IMR-90 (cell line): Measurements from ENCODE around the gene PAK5. TPM values are rescaled to one million over a fixed set of nuclear protein-coding genes. Genes with fewer than 3 reads are reported as not detected.

Source experiments
- ATAC-seq: fragments of 200-7000 bp; cut with Tn5 transposase; 2 replicates; pipeline ENCODE4 v1.9.1; 2020; ENCODE audit warnings: low read depth, mild to moderate bottlenecking, moderate library complexity
- BruUV-seq: library from RNA; stranded (reverse); fragments of 400-500 nt; replicated peaks from 2 replicates; lab custom pipeline; 2021; lab: Mats Ljungman, UMichigan
- CTCF ChIA-PET: fragments of 300-600 bp; formaldehyde crosslinking; extraction: SDS; loops from one replicate; lab custom pipeline; 2021; ENCODE audit warnings: antibody characterized with exemption; lab: Yijun Ruan, JAX
- POLR2A ChIA-PET: fragments of 300-600 bp; sonication (Branson Sonifier 250); formaldehyde crosslinking; loops from one replicate; lab custom pipeline; 2022; ENCODE audit warnings: antibody characterized with exemption; ENCODE audit not compliant: unreplicated experiment; lab: Charles Lee
- DNase-seq: peaks from one replicate; pipeline ENCODE4 v3.0.0; 2013
- H2AFZ ChIP-seq: replicated peaks from 2 replicates; pipeline ENCODE3; 2013; ENCODE audit warnings: low read length, mild to moderate bottlenecking; ENCODE audit not compliant: poor library complexity
- H2AK5ac ChIP-seq: 2 replicates; pipeline ENCODE4 v1.6.1; 2013; ENCODE audit warnings: low read depth, low read length, inconsistent platforms
- H2AK9ac ChIP-seq: replicated peaks from 2 replicates; pipeline ENCODE3; 2013; ENCODE audit warnings: mild to moderate bottlenecking, low read depth, low read length, moderate library complexity; ENCODE audit not compliant: poor library complexity
- H2BK120ac ChIP-seq: 2 replicates; pipeline ENCODE4 v1.6.1; 2013; ENCODE audit warnings: low read depth, low read length, inconsistent platforms
- H2BK15ac ChIP-seq: 3 replicates; pipeline ENCODE4 v1.6.1; 2013; ENCODE audit warnings: low read depth, low read length, inconsistent platforms
- H2BK20ac ChIP-seq: 2 replicates; pipeline ENCODE4 v1.6.1; 2013; ENCODE audit warnings: low read depth, mild to moderate bottlenecking, inconsistent platforms, low read length, moderate library complexity
- H2BK5ac ChIP-seq: 2 replicates; pipeline ENCODE4 v1.6.1; 2013; ENCODE audit warnings: mild to moderate bottlenecking, low read depth, low read length, inconsistent platforms; ENCODE audit not compliant: poor library complexity, severe bottlenecking
- H3K14ac ChIP-seq: replicated peaks from 2 replicates; pipeline ENCODE4 v1.6.1; 2013; ENCODE audit warnings: low read depth, low read length, inconsistent platforms
- H3K18ac ChIP-seq: 2 replicates; pipeline ENCODE4 v1.6.1; 2013; ENCODE audit warnings: low read depth, low read length, control low read depth
- H3K23ac ChIP-seq: 2 replicates; pipeline ENCODE4 v1.6.1; 2013; ENCODE audit warnings: low read depth, low read length, inconsistent platforms
- H3K27ac ChIP-seq: 2 replicates; pipeline ENCODE4 v1.5.1; 2013; ENCODE audit warnings: mild to moderate bottlenecking, control low read depth, low read length; ENCODE audit not compliant: insufficient read depth
- H3K27me3 ChIP-seq: 2 replicates; pipeline ENCODE4 v1.6.1; 2013; ENCODE audit warnings: low read length; ENCODE audit not compliant: control insufficient read depth, insufficient read depth
- H3K36me3 ChIP-seq: 2 replicates; pipeline ENCODE4 v1.6.1; 2013; ENCODE audit warnings: low read length, mixed read lengths; ENCODE audit not compliant: control insufficient read depth, insufficient read depth
- H3K4ac ChIP-seq: 2 replicates; pipeline ENCODE4 v1.6.1; 2013; ENCODE audit warnings: low read depth, low read length, inconsistent platforms
- H3K4me1 ChIP-seq: 2 replicates; pipeline ENCODE4 v1.6.1; 2013; ENCODE audit warnings: low read length, mixed read lengths; ENCODE audit not compliant: control insufficient read depth, insufficient read depth
- H3K4me2 ChIP-seq: 2 replicates; pipeline ENCODE4 v1.6.1; 2013; ENCODE audit warnings: low read depth, mild to moderate bottlenecking, control low read depth, low read length, moderate library complexity
- H3K4me3 ChIP-seq: 2 replicates; pipeline ENCODE4 v1.5.1; 2013; ENCODE audit warnings: low read depth, mild to moderate bottlenecking, control low read depth, low read length, moderate library complexity; ENCODE audit not compliant: insufficient read depth
- H3K56ac ChIP-seq: 2 replicates; pipeline ENCODE4 v1.6.1; 2013; ENCODE audit warnings: low read length, inconsistent platforms; ENCODE audit not compliant: insufficient read depth; ENCODE audit errors: extremely low read depth
- H3K79me1 ChIP-seq, 2 experiments: 2 replicates each; pipeline ENCODE4 v1.6.1; 2013; ENCODE audit warnings: low read length in 2 of 2, inconsistent platforms in 1 of 2, low read depth in 1 of 2
- H3K9ac ChIP-seq: 2 replicates; pipeline ENCODE4 v1.6.1; 2013; ENCODE audit warnings: low read depth, low read length, control low read depth
- H3K9me1 ChIP-seq: 2 replicates; pipeline ENCODE4 v1.6.1; 2013; ENCODE audit warnings: low read length, inconsistent platforms; ENCODE audit not compliant: insufficient read depth
- H3K9me3 ChIP-seq: 2 replicates; pipeline ENCODE4 v1.6.1; 2013; ENCODE audit warnings: low read length; ENCODE audit not compliant: control insufficient read depth, insufficient read depth
- H4K20me1 ChIP-seq: 2 replicates; pipeline ENCODE4 v1.6.1; 2013; ENCODE audit warnings: low read length, inconsistent platforms; ENCODE audit not compliant: insufficient read depth
- H4K5ac ChIP-seq: 2 replicates; pipeline ENCODE4 v1.6.1; 2013; ENCODE audit warnings: mild to moderate bottlenecking, low read depth, low read length, control low read depth
- H4K8ac ChIP-seq, 2 experiments: 2 replicates each; pipeline ENCODE4 v1.6.1; 2013; ENCODE audit warnings: low read depth in 2 of 2, low read length in 2 of 2, control low read depth in 1 of 2, inconsistent platforms in 1 of 2
- H4K91ac ChIP-seq: 2 replicates; pipeline ENCODE4 v1.6.1; 2013; ENCODE audit warnings: low read depth, low read length, inconsistent platforms; ENCODE audit not compliant: insufficient read depth
- MXI1 ChIP-seq: IDR thresholded peaks from 2 replicates; pipeline ENCODE4 v1.6.1; 2012; ENCODE audit warnings: low read depth, mild to moderate bottlenecking, low read length, moderate library complexity, borderline replicate concordance
- RAD21 ChIP-seq: IDR thresholded peaks from 2 replicates; pipeline ENCODE4 v1.6.1; 2012; ENCODE audit warnings: low read length, improper control_type of control experiment
- RFX5 ChIP-seq: IDR thresholded peaks from 2 replicates; pipeline ENCODE4 v1.8.0; 2012; ENCODE audit warnings: low read depth, mild to moderate bottlenecking, low read length, moderate library complexity
- WGBS, 2 experiments: methylation state at CpG; one replicate each; pipeline versions ENCODE4 v1.1.5 to v1.1.7; 2013; ENCODE audit warnings: missing lambda C conversion rate in 2 of 2; ENCODE audit not compliant: insufficient read length in 1 of 2; ENCODE audit errors: extremely low coverage in 2 of 2; 5-methylcytosine and 5-hydroxymethylcytosine counted together
- dilution Hi-C: fragments of 300-500 bp; cut with HindIII; formaldehyde crosslinking; loops from one replicate; pipeline ENCODE4 v1.14.3; 2018; ENCODE audit warnings: low sequenced_read_pairs; ENCODE audit not compliant: unreplicated experiment
- in situ Hi-C: fragments of 300-500 bp; cut with MboI; formaldehyde crosslinking; loops from 3 replicates; pipeline ENCODE4 v1.14.3; 2019; ENCODE audit warnings: low sequenced_read_pairs, inconsistent platforms, mixed read lengths
- intact Hi-C: fragments of 100-400 bp; cut with micrococcal nuclease; formaldehyde crosslinking; loops from 2 replicates; pipeline ENCODE4 v1.10.0; 2022
- polyA plus RNA-seq, 3 experiments: library from polyadenylated mRNA; depleted of rRNA; stranded (reverse); fragments of >200 nt; gene quantifications; 2 replicates each; pipeline ENCODE4 v1.2.3, GENCODE V29; 2012; ENCODE audit warnings: low replicate concordance in 1 of 3
- total RNA-seq: library from RNA; depleted of rRNA; stranded (reverse); fragments of >200 nt; gene quantifications from 2 replicates; pipeline ENCODE4 v1.2.3, GENCODE V29; 2012

The PAK5 gene
- total and polyA plus RNA-seq, 2 of the 4 experiments (the other 2 are of a cell fraction): not detected

DNA sequence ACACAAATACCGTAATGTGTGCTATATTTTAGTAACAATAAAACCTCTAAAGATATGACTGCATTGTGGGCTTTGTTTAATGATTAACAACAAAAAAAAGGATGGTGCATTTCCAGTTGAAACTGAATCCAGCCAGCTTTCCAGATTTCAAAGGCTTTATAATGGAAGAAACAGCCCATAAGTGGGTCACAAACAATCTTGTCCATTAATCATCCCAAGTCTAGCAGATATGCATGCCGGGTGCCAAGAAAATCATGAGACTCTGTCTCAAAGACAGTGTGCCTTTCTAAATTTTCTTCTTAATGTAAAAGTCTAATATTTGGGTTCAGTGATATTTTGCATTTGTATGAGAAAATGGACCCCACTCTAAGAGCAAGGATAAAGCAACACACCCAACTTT lies 345.1 kb downstream of the PAK5 start:
- no peak overlapping the region for H2BK5ac ChIP-seq
- no peak overlapping the region for H2BK15ac ChIP-seq
- H4K5ac ChIP-seq: no peak overlapping the region
- no peaks in the 10 kb centered on the region for H3K9me3 ChIP-seq
- no peak overlapping the region for H3K4me2 ChIP-seq
- H2BK20ac ChIP-seq: no peak overlapping the region
- H3K9me1 ChIP-seq: no peaks in the 10 kb centered on the region
- no peaks in the 10 kb centered on the region for H3K4me1 ChIP-seq
- H3K4ac ChIP-seq: no peak overlapping the region
- no peak overlapping the region for H3K18ac ChIP-seq
- no TSS peak for BruUV-seq
- no peak overlapping the region for H3K9ac ChIP-seq
- no CpG with 5 or more reads among the region's 2 CpGs for WGBS, 2 experiments
- H4K8ac ChIP-seq: no peak overlapping the region
- no peak overlapping the region for H3K23ac ChIP-seq
- in situ Hi-C loops (no loop called here), intact Hi-C loops (no loop called here), dilution Hi-C loops (no loop called here)
- DNase-seq (no peak), ATAC-seq (no peak)
- H4K91ac ChIP-seq: no peak overlapping the region
- H3K79me1 ChIP-seq: no peaks in the 10 kb centered on the region
- H4K20me1 ChIP-seq: no peaks in the 10 kb centered on the region
- H2BK120ac ChIP-seq: no peak overlapping the region
- H2AFZ ChIP-seq: no peak overlapping the region
- no peaks in the 10 kb centered on the region; the same call in 1 of the 2 replicates for H3K27me3 ChIP-seq
- H3K14ac ChIP-seq: no peak overlapping the region
- no peaks in the 10 kb centered on the region for H3K36me3 ChIP-seq
- no peak overlapping the region for H2AK5ac ChIP-seq
- POLR2A ChIA-PET: no interaction called here
- TF ChIP-seq RFX5: no peak
- TF ChIP-seq MXI1: no peak
- TF ChIP-seq RAD21: no peak
- H3K27ac ChIP-seq: no peak overlapping the region
- H3K56ac ChIP-seq: no peak overlapping the region
- CTCF ChIA-PET: no interaction called here
- H3K4me3 ChIP-seq: no peak overlapping the region
- H2AK9ac ChIP-seq: no peak overlapping the region
